Measurements from ENCODE around the gene PNPLA1. TPM values are rescaled to one million over a fixed set of nuclear protein-coding genes. Genes with fewer than 3 reads are reported as not detected.

PNPLA1 gene
- total RNA-seq, 1 donor from 2014 or later, result not detected

GRCh38 chr6:36353411-36353915 is 83.6 kb downstream of the PNPLA1 start:
- peak; percentile 52 for DNase-seq (ENCODE audit: low read depth)
- no peaks in the 10 kb centered on the region for H3K27me3 ChIP-seq (ENCODE audit: control insufficient read depth, insufficient read depth, low read length)
- TF ChIP-seq CTCF (IDR thresholded peaks at IDR 0.05; ENCODE audit: insufficient read depth, low read length, poor library complexity, severe bottlenecking), result no peak
- no peaks in the 10 kb centered on the region for H3K36me3 ChIP-seq (ENCODE audit: control insufficient read depth, insufficient read depth, low read length)
- H3K4me3 ChIP-seq (ENCODE audit: low read depth, low read length), result no peak overlapping the region

- DNase-seq (ENCODE audit: low read depth), result no peak
- no peak overlapping the region for H3K4me3 ChIP-seq (ENCODE audit: low read depth, low read length)
- no peaks in the 10 kb centered on the region for H3K27me3 ChIP-seq (ENCODE audit: control insufficient read depth, insufficient read depth, low read length)
- no peak for TF ChIP-seq CTCF (IDR thresholded peaks at IDR 0.05; ENCODE audit: insufficient read depth, low read length, poor library complexity, severe bottlenecking)
- no peaks in the 10 kb centered on the region for H3K36me3 ChIP-seq (ENCODE audit: control insufficient read depth, insufficient read depth, low read length)
Measured at GRCh38 chr6:36355819-36356218, 86.0 kb downstream of the PNPLA1 start.

- no peak for DNase-seq (ENCODE audit: low read depth)
- Histone ChIP-seq H3K27me3 (ENCODE audit: control insufficient read depth, insufficient read depth, low read length) (no peaks in the 10 kb centered on the region), H3K36me3 (ENCODE audit: control insufficient read depth, insufficient read depth, low read length) (no peaks in the 10 kb centered on the region), H3K4me3 (ENCODE audit: low read depth, low read length) (no peak overlapping the region)
- TF ChIP-seq CTCF (IDR thresholded peaks at IDR 0.05; ENCODE audit: insufficient read depth, low read length, poor library complexity, severe bottlenecking), result no peak
Measured at GRCh38 chr6:36357872-36358225, 88.0 kb downstream of the PNPLA1 start.

Other genes starting within 250 kb of the PNPLA1 start
- not detected in 2 replicates for gene SLC26A8, start 245.4 kb upstream of the PNPLA1 start, total RNA-seq
- 33.3 and 35.9 TPM in 2 replicates for gene MAPK14, start 242.3 kb upstream of the PNPLA1 start, total RNA-seq
- gene MAPK13, start 139.5 kb upstream of the PNPLA1 start, total RNA-seq, result 51.3 and 52.9 TPM in 2 replicates
- gene BRPF3, start 73.3 kb upstream of the PNPLA1 start, total RNA-seq, result 16.6 and 19.2 TPM in 2 replicates
- gene BNIP5, start 66.8 kb downstream of the PNPLA1 start, total RNA-seq, result 0.07 TPM in 1 of 2 replicates, not detected in the other
- 6.8 and 8.4 TPM in 2 replicates for gene ETV7, start 117.6 kb downstream of the PNPLA1 start, total RNA-seq
- not detected in 2 replicates for gene PXT1, start 172.8 kb downstream of the PNPLA1 start, total RNA-seq
- 51.6 and 55.2 TPM in 2 replicates for gene KCTD20, start 172.9 kb downstream of the PNPLA1 start, total RNA-seq

Data from kidney epithelial cell (primary cell).